GM19043 (cell line): ENCODE results near the gene OR8B12.
"Not testable (repeated sequence)": the region's sequence is repeated elsewhere in the genome, so short reads cannot be mapped to it uniquely, and the experiment has no call there.

Source experiments
- ATAC-seq: cut with Tn5 transposase; IDR thresholded peaks from one replicate; pipeline ENCODE4 v1.9.1; 2021; ENCODE audit warnings: low read depth; ENCODE audit not compliant: unreplicated experiment

Gene OR8B12

GRCh38 chr11:124533626-124534025 is 9.8 kb downstream of the OR8B12 start:
- ATAC-seq, result no peak

- no peak for ATAC-seq
These were observed 23.0 kb downstream of the OR8B12 start for GRCh38 chr11:124520550-124520854.

GRCh38 chr11:124519850-124520549 is 23.5 kb downstream of the OR8B12 start:
- ATAC-seq, result no peak

- ATAC-seq, result no peak
These were observed 24.4 kb downstream of the OR8B12 start for GRCh38 chr11:124518989-124519451.

GRCh38 chr11:124517314-124517713 is 26.1 kb downstream of the OR8B12 start:
- no peak for ATAC-seq

- not testable (repeated sequence) for ATAC-seq
These were observed 28.8 kb downstream of the OR8B12 start for GRCh38 chr11:124514675-124515074.

- ATAC-seq, result no peak
These were observed 29.3 kb downstream of the OR8B12 start for GRCh38 chr11:124514131-124514530.

GRCh38 chr11:124511745-124512144 is 31.7 kb downstream of the OR8B12 start:
- ATAC-seq, result no peak

- ATAC-seq, result no peak
These were observed 33.2 kb downstream of the OR8B12 start for GRCh38 chr11:124510279-124510678.

GRCh38 chr11:124499711-124500110 is 43.7 kb downstream of the OR8B12 start:
- no peak for ATAC-seq

- no peak for ATAC-seq
These were observed 50.3 kb downstream of the OR8B12 start for GRCh38 chr11:124493016-124493655.
